ENCODE measurements around the gene NAT16. TPM values are rescaled to one million over a fixed set of nuclear protein-coding genes. Genes with fewer than 3 reads are reported as not detected.

NAT16 gene
- total RNA-seq, 1 donor from 2014 or later, result not detected

GRCh38 chr7:101169110-101169837 is 10.8 kb downstream of the NAT16 start:
- Histone ChIP-seq H3K4me3 (ENCODE audit: low read depth, low read length) (no peak overlapping the region), H3K36me3 (ENCODE audit: control insufficient read depth, insufficient read depth, low read length) (no peaks in the 10 kb centered on the region), H3K27me3 (ENCODE audit: control insufficient read depth, insufficient read depth, low read length) (peaks cover 71% of the 10 kb centered on the region)
- no peak for DNase-seq (ENCODE audit: low read depth)
- TF ChIP-seq, protein P1, sequence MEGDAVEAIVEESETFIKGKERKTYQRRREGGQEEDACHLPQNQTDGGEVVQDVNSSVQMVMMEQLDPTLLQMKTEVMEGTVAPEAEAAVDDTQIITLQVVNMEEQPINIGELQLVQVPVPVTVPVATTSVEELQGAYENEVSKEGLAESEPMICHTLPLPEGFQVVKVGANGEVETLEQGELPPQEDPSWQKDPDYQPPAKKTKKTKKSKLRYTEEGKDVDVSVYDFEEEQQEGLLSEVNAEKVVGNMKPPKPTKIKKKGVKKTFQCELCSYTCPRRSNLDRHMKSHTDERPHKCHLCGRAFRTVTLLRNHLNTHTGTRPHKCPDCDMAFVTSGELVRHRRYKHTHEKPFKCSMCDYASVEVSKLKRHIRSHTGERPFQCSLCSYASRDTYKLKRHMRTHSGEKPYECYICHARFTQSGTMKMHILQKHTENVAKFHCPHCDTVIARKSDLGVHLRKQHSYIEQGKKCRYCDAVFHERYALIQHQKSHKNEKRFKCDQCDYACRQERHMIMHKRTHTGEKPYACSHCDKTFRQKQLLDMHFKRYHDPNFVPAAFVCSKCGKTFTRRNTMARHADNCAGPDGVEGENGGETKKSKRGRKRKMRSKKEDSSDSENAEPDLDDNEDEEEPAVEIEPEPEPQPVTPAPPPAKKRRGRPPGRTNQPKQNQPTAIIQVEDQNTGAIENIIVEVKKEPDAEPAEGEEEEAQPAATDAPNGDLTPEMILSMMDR (IDR thresholded peaks at IDR 0.05; ENCODE audit: insufficient read depth, low read length, poor library complexity, severe bottlenecking), result no peak

- H3K27me3 ChIP-seq (ENCODE audit: control insufficient read depth, insufficient read depth, low read length), result peaks cover 68% of the 10 kb centered on the region
- TF ChIP-seq, protein P1 (IDR thresholded peaks at IDR 0.05; ENCODE audit: insufficient read depth, low read length, poor library complexity, severe bottlenecking), result no peak
Observed at GRCh38 chr7:101168412-101169049, 11.6 kb downstream of the NAT16 start.

DNA sequence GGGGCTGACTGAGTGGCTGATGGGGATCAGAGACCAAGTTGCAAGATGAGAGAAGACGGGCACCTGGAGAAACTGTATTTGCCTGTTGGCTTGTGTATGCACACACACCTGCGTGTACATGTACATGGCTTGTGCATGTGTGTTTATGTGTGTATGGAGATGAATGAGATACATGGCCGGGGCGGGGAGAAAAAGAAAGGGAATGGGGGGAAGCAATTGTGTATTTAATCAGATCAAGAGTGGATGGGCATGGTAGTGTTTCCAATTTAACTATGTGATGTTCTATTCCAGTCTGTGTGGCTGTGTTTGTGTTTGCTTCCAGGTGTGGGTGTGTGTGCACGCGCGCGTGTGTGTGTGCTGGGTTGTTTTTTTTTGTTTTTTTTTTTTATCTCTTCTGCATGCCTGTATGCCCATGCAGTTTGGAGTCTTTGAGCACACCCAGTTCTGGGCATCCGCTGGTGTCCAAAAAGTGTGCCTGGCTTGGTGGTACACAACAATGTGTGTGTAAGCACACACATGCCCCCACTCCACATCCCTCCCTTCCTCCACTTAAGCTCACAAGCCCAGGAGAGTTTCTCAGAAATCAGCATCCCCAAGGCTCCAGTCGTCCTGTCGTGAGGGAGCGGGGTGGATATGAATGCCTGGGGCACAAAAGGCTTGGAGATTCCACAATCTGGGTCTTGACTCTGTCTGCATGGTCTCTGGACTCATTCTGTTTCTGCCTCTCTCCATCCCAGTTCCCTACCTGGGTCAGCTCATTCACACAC is 12.3 kb downstream of the NAT16 start:
- Histone ChIP-seq H3K36me3 (ENCODE audit: control insufficient read depth, insufficient read depth, low read length) (no peaks in the 10 kb centered on the region), H3K4me3 (ENCODE audit: low read depth, low read length) (no peak overlapping the region), H3K27me3 (ENCODE audit: control insufficient read depth, insufficient read depth, low read length) (peaks cover 64% of the 10 kb centered on the region)
- DNase-seq (ENCODE audit: low read depth), result no peak
- TF ChIP-seq, protein P1 (IDR thresholded peaks at IDR 0.05; ENCODE audit: insufficient read depth, low read length, poor library complexity, severe bottlenecking), result no peak

More at GRCh38 chr7:101168412-101169049, 11.6 kb downstream of the NAT16 start:
- Histone ChIP-seq H3K36me3 (ENCODE audit: control insufficient read depth, insufficient read depth, low read length) (no peaks in the 10 kb centered on the region), H3K4me3 (ENCODE audit: low read depth, low read length) (no peak overlapping the region)
- no peak for DNase-seq (ENCODE audit: low read depth)

- no peak for DNase-seq (ENCODE audit: low read depth)
- H3K4me3 ChIP-seq (ENCODE audit: low read depth, low read length), result no peak overlapping the region
- no peaks in the 10 kb centered on the region for H3K36me3 ChIP-seq (ENCODE audit: control insufficient read depth, insufficient read depth, low read length)
- peaks cover 57% of the 10 kb centered on the region for H3K27me3 ChIP-seq (ENCODE audit: control insufficient read depth, insufficient read depth, low read length)
- TF ChIP-seq, protein P1 (IDR thresholded peaks at IDR 0.05; ENCODE audit: insufficient read depth, low read length, poor library complexity, severe bottlenecking), result no peak
Observed at GRCh38 chr7:101166909-101167644, 13.0 kb downstream of the NAT16 start.

GRCh38 chr7:101166648-101166908 is 13.5 kb downstream of the NAT16 start:
- no peak overlapping the region for H3K4me3 ChIP-seq (ENCODE audit: low read depth, low read length)
- TF ChIP-seq, protein P1 (IDR thresholded peaks at IDR 0.05; ENCODE audit: insufficient read depth, low read length, poor library complexity, severe bottlenecking), result no peak
- H3K36me3 ChIP-seq (ENCODE audit: control insufficient read depth, insufficient read depth, low read length), result no peaks in the 10 kb centered on the region
- no peak for DNase-seq (ENCODE audit: low read depth)
- peaks cover 52% of the 10 kb centered on the region for H3K27me3 ChIP-seq (ENCODE audit: control insufficient read depth, insufficient read depth, low read length)
